SK-N-SH (cell line): ENCODE results near the gene ATP6V0E1. TPM values are rescaled to one million over a fixed set of nuclear protein-coding genes. Genes with fewer than 3 reads are reported as not detected.

Experiments used
- CTCF ChIA-PET: fragments of 300-600, 350-600 bp; formaldehyde crosslinking; extraction: SDS; loops from one replicate; lab custom pipeline; 2021; lab: Yijun Ruan, JAX
- POLR2A ChIA-PET: fragments of 350-600 bp; sonication (Branson Sonifier 250); formaldehyde crosslinking; extraction: SDS; loops from one replicate; lab custom pipeline; 2020; ENCODE audit warnings: antibody characterized with exemption, inconsistent platforms; lab: Yijun Ruan, JAX
- DNase-seq: peaks from one replicate; pipeline ENCODE4 v3.0.0; 2012
- H2AFZ ChIP-seq: fragments of 200-600 bp; sonication (generic); 2 replicates; pipeline ENCODE4 v1.8.1; 2016; ENCODE audit warnings: antibody characterized with exemption, mild to moderate bottlenecking, low read depth
- H3F3A ChIP-seq: fragments of 200-600 bp; sonication (generic); replicated peaks from 2 replicates; pipeline ENCODE3; 2016; ENCODE audit warnings: antibody characterized with exemption, mild to moderate bottlenecking; ENCODE audit not compliant: insufficient read depth
- H3K27ac ChIP-seq, 2 experiments: fragments of 200-500 bp in 1 of 2; fragments of 200-600 bp in 1 of 2; sonication (Bioruptor generic) in 1 of 2; sonication (generic), shearing (Covaris generic) in 1 of 2; 2 replicates each; pipeline versions ENCODE4 v1.5.1 to v1.6.1; 2014 to 2016; ENCODE audit warnings: low read depth in 2 of 2, inconsistent platforms in 1 of 2, low read length in 1 of 2, mild to moderate bottlenecking in 1 of 2, mixed read lengths in 1 of 2
- H3K27me3 ChIP-seq: fragments of 200-600 bp; sonication (generic), shearing (Covaris generic); 2 replicates; pipeline ENCODE4 v1.6.1; 2016; ENCODE audit warnings: mixed run types; ENCODE audit not compliant: insufficient read depth
- H3K36me3 ChIP-seq, 2 experiments: fragments of 200-500 bp in 1 of 2; fragments of 200-600 bp in 1 of 2; sonication (Bioruptor generic) in 1 of 2; sonication (generic) in 1 of 2; replicated peaks in 1 of 2; 2 replicates each; pipeline versions ENCODE3 to v1.5.1; 2014 to 2016; ENCODE audit warnings: low read length in 1 of 2, mild to moderate bottlenecking in 1 of 2; ENCODE audit not compliant: insufficient read depth in 2 of 2, control insufficient read depth in 1 of 2
- H3K4me1 ChIP-seq, 2 experiments: fragments of 200-500 bp in 1 of 2; fragments of 200-600 bp in 1 of 2; sonication (Bioruptor generic) in 1 of 2; sonication (generic), shearing (Covaris generic) in 1 of 2; 2 replicates each; pipeline versions ENCODE4 v1.5.1 to v1.6.1; 2014 to 2016; ENCODE audit warnings: low read depth in 1 of 2, low read length in 1 of 2, mixed run types in 1 of 2; ENCODE audit not compliant: insufficient read depth in 2 of 2, control insufficient read depth in 1 of 2
- H3K4me2 ChIP-seq: fragments of 200-600 bp; sonication (generic), shearing (Covaris generic); 2 replicates; pipeline ENCODE4 v1.6.1; 2017; ENCODE audit warnings: mixed run types
- H3K4me3 ChIP-seq, 2 experiments: fragments of 200-500 bp in 1 of 2; fragments of 200-600 bp in 1 of 2; sonication (Bioruptor generic) in 1 of 2; sonication (generic), shearing (Covaris generic) in 1 of 2; 2 replicates each; pipeline versions ENCODE4 v1.5.1 to v1.8.1; 2014 to 2016; ENCODE audit warnings: low read depth in 2 of 2, inconsistent platforms in 1 of 2, low read length in 1 of 2, mild to moderate bottlenecking in 1 of 2, mixed read lengths in 1 of 2, moderate library complexity in 1 of 2
- H3K79me2 ChIP-seq: fragments of 200-600 bp; sonication (generic); 2 replicates; pipeline ENCODE4 v1.8.1; 2017; ENCODE audit warnings: mild to moderate bottlenecking; ENCODE audit not compliant: insufficient read depth
- H3K9ac ChIP-seq: fragments of 200-600 bp; sonication (generic); 2 replicates; pipeline ENCODE4 v1.6.1; 2017; ENCODE audit warnings: mixed run types
- H3K9me2 ChIP-seq: fragments of 200-600 bp; sonication (generic); 2 replicates; pipeline ENCODE4 v1.6.1; 2017; ENCODE audit warnings: mixed run types
- H3K9me3 ChIP-seq: fragments of 200-600 bp; sonication (generic); 2 replicates; pipeline ENCODE4 v1.6.1; 2017; ENCODE audit warnings: mixed run types, mild to moderate bottlenecking, moderate library complexity
- H4K20me1 ChIP-seq: fragments of 200-600 bp; sonication (generic); 2 replicates; pipeline ENCODE4 v1.6.1; 2017; ENCODE audit warnings: mild to moderate bottlenecking, mixed run types; ENCODE audit not compliant: insufficient read depth
- CHD2 ChIP-seq: fragments of 150-350 bp; IDR thresholded peaks from 2 replicates; pipeline ENCODE4 v1.6.1; 2018; ENCODE audit warnings: low read length; ENCODE audit not compliant: partially characterized antibody
- ELF1 ChIP-seq: IDR thresholded peaks from 2 replicates; pipeline ENCODE4 v1.4.0; 2012
- FOSL2 ChIP-seq: IDR thresholded peaks from 2 replicates; pipeline ENCODE4 v1.4.0; 2012; ENCODE audit warnings: low read depth, mild to moderate bottlenecking, moderate library complexity, borderline replicate concordance
- FOXJ3 ChIP-seq: sonication (generic); formaldehyde crosslinking; IDR thresholded peaks from 2 replicates; pipeline ENCODE4 v1.5.1; 2020; ENCODE audit warnings: mild to moderate bottlenecking, missing genetic modification reagents
- FOXM1 ChIP-seq: IDR thresholded peaks from 2 replicates; pipeline ENCODE4 v1.4.0; 2012; ENCODE audit warnings: low read depth, mild to moderate bottlenecking
- GABPA ChIP-seq: IDR thresholded peaks from 2 replicates; pipeline ENCODE4 v1.4.0; 2012; ENCODE audit warnings: low read depth, mild to moderate bottlenecking
- GATA2 ChIP-seq: sonication (generic); formaldehyde crosslinking; IDR thresholded peaks from 2 replicates; pipeline ENCODE4 v1.5.0; 2020; ENCODE audit warnings: mild to moderate bottlenecking, missing genetic modification reagents
- JUND ChIP-seq: IDR thresholded peaks from 2 replicates; pipeline ENCODE4 v1.4.0; 2012
- MAX ChIP-seq: IDR thresholded peaks from 2 replicates; pipeline ENCODE4 v1.4.0; 2012; ENCODE audit warnings: low read depth
- MEF2A ChIP-seq: IDR thresholded peaks from 2 replicates; pipeline ENCODE4 v1.4.0; 2012; ENCODE audit warnings: low read depth, borderline replicate concordance
- MXI1 ChIP-seq: IDR thresholded peaks from 2 replicates; pipeline ENCODE4 v1.6.1; 2012; ENCODE audit warnings: mild to moderate bottlenecking, low read depth, low read length, improper control_type of control experiment
- NFIC ChIP-seq: IDR thresholded peaks from 2 replicates; pipeline ENCODE4 v1.4.0; 2012; ENCODE audit warnings: borderline replicate concordance
- NRF1 ChIP-seq: IDR thresholded peaks from 2 replicates; pipeline ENCODE4 v1.6.1; 2012; ENCODE audit warnings: low read depth, mild to moderate bottlenecking, low read length
- PBX3 ChIP-seq: IDR thresholded peaks from 2 replicates; pipeline ENCODE4; 2012
- POLR2AphosphoS5 ChIP-seq: IDR thresholded peaks from 2 replicates; pipeline ENCODE4 v1.6.1; 2012; ENCODE audit warnings: low read depth, low read length
- RAD21 ChIP-seq: IDR thresholded peaks from 2 replicates; pipeline ENCODE4 v1.6.1; 2012; ENCODE audit warnings: mild to moderate bottlenecking, low read length
- REST ChIP-seq: IDR thresholded peaks from 2 replicates; pipeline ENCODE4 v1.6.1; 2012; ENCODE audit warnings: mild to moderate bottlenecking, low read depth, low read length, moderate library complexity
- RFX5 ChIP-seq: IDR thresholded peaks from 2 replicates; pipeline ENCODE4 v1.6.1; 2012; ENCODE audit warnings: mild to moderate bottlenecking, improper control_type of control experiment, low read length
- SIN3A ChIP-seq: IDR thresholded peaks from 2 replicates; pipeline ENCODE4 v1.6.1; 2012; ENCODE audit warnings: low read depth, mild to moderate bottlenecking, low read length, moderate library complexity, borderline replicate concordance
- TAF1 ChIP-seq: IDR thresholded peaks from 2 replicates; pipeline ENCODE4 v1.6.1; 2012; ENCODE audit warnings: low read depth, mild to moderate bottlenecking, low read length, moderate library complexity, borderline replicate concordance
- USF1 ChIP-seq: IDR thresholded peaks from 2 replicates; pipeline ENCODE4 v1.4.0; 2012; ENCODE audit warnings: low read depth, borderline replicate concordance
- USF2 ChIP-seq: fragments of 150-350 bp; IDR thresholded peaks from 2 replicates; pipeline ENCODE4 v1.6.1; 2017; ENCODE audit warnings: antibody characterized with exemption, low read length, low read depth, borderline replicate concordance
- YY1 ChIP-seq: IDR thresholded peaks from 2 replicates; pipeline ENCODE4 v1.4.0; 2012; ENCODE audit warnings: low read depth, mild to moderate bottlenecking
- WGBS: methylation state at CpG from one replicate; pipeline ENCODE4 v1.1.6; 2017; ENCODE audit warnings: low lambda C conversion rate; 5-methylcytosine and 5-hydroxymethylcytosine counted together
- polyA plus RNA-seq, 3 experiments: library from polyadenylated mRNA; depleted of rRNA; stranded (reverse); fragments of >200 nt; gene quantifications; 2 replicates each; pipeline ENCODE4 v1.2.3, GENCODE V29; 2012

ATP6V0E1 gene
- polyA plus RNA-seq (2012; rRNA removed), result 215 and 243 TPM in 2 replicates
- polyA plus RNA-seq (2012; cell fraction: cytosol; rRNA removed), result 278 and 338 TPM in 2 replicates
- 73.7 and 85.6 TPM in 2 replicates for polyA plus RNA-seq (2012; cell fraction: nucleus; rRNA removed)

- peaks cover 60% of the 10 kb centered on the region for H3K79me2 ChIP-seq
Observed at GRCh38 chr5:172983542-172984243, at the start of gene ATP6V0E1. Gene ATP6V0E1, plus strand, starts transcription at chr5:172983771. Its CDS starts 90 bp downstream, at chr5:172983861.

More at GRCh38 chr5:172983542-172984243, at the start of gene ATP6V0E1:
- Histone ChIP-seq H3K4me2 (peak within 1 kb of the TSS; percentile 88), H3K9me2 (no peaks in the 10 kb centered on the region), H3K9ac (peak within 1 kb of the TSS; percentile 93), H3K27me3 (no peaks in the 10 kb centered on the region), H3K27ac (peak within 1 kb of the TSS; percentile 66 to 88), H3K36me3 (peaks cover 2 to 31% of the 10 kb centered on the region in 2 experiments), H3K4me1 (0 out of 4 replicates have a peak, but pooled peaks cover 0 to 5% of the 10 kb centered on the region in 2 experiments), H3K4me3 (peak within 1 kb of the TSS; percentile 76 to 92), H4K20me1 (peaks cover 15% of the 10 kb centered on the region), H2AFZ (peak within 1 kb of the TSS; percentile 88), H3F3A (peaks cover 12% of the 10 kb centered on the region), H3K9me3 (no peaks in the 10 kb centered on the region)
- WGBS, result 1% methylated on average over 13 of the region's 49 CpGs
- TF ChIP-seq RAD21, result no peak
- TF ChIP-seq JUND, result no peak
- TF ChIP-seq NFIC, result no peak
- peak; percentile 94 for TF ChIP-seq USF2
- peak; percentile 99 for TF ChIP-seq USF1
- TF ChIP-seq MXI1, result peak; percentile 95
- TF ChIP-seq FOXJ3 (CRISPR knock-in tag), result no peak
- TF ChIP-seq PBX3, result peak; percentile 42; the same call in 1 of the 2 replicates
- TF ChIP-seq TAF1, result peak; percentile 47; the same call in 1 of the 2 replicates
- TF ChIP-seq FOSL2, result no peak
- no peak for TF ChIP-seq FOXM1
- 0 out of 2 replicates have a peak, but pooled peaks have one; percentile 51 for TF ChIP-seq SIN3A
- no peak for TF ChIP-seq CHD2
- no peak for TF ChIP-seq GABPA
- TF ChIP-seq MEF2A, result no peak
- TF ChIP-seq ELF1, result peak; percentile 86
- TF ChIP-seq REST, result no peak
- TF ChIP-seq MAX, result peak; percentile 92
- TF ChIP-seq RFX5, result no peak
- TF ChIP-seq POLR2AphosphoS5, result peak; percentile 75
- 0 out of 2 replicates have a peak, but pooled peaks have one; percentile 23 for TF ChIP-seq YY1
- TF ChIP-seq NRF1, result no peak
- TF ChIP-seq GATA2, result no peak
- peak; percentile 98 for DNase-seq
- ChIA-PET CTCF (interaction anchor here (0.5 to 1.9 kb wide), 15 partner anchors 12 to 348 kb away, joined by 3 to 8 read pairs (median 4); partner anchors contain the start of gene BNIP1), POLR2A (interaction anchor here (0.6 to 1.4 kb wide), 7 partner anchors 11 to 348 kb away, joined by 3 to 4 read pairs (median 3); partner anchors contain the start of gene RPL26L1)
